Daoy (cell line): Measurements from ENCODE around the gene PCBP3. TPM values are rescaled to one million over a fixed set of nuclear protein-coding genes. Genes with fewer than 3 reads are reported as not detected.

Source experiments
- DNase-seq: peaks from one replicate; pipeline ENCODE4 v3.0.0-alpha.2; 2015; ENCODE audit warnings: low read depth
- total RNA-seq: library from RNA; depleted of rRNA; stranded (reverse); fragments of >200 nt; shearing (Covaris generic); gene quantifications from 2 replicates; pipeline ENCODE4 v1.2.3, GENCODE V29; 2014

PCBP3 gene
- total RNA-seq, 1 experiment from 2014 or later: 2.1 TPM

DNA sequence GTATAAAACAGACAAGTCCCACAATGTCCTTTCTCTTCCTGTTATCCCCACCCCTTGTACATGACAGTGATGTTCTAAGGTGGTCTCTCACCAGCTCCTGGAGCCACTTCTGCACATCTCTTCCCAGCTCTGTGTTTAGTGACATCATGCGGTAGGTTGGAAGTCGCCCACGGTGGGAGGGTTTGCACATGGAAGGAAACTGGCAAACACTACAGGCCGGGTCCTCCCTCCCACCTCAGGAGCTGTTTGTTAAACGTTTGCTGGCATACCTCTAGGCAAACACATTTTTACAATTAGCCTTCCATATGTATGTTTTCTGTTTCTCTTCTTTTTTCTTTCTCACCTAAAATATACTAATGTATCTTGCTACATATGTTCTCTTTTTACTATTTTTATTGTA, 107.4 kb downstream of the PCBP3 start:
- no peak for DNase-seq

DNA sequence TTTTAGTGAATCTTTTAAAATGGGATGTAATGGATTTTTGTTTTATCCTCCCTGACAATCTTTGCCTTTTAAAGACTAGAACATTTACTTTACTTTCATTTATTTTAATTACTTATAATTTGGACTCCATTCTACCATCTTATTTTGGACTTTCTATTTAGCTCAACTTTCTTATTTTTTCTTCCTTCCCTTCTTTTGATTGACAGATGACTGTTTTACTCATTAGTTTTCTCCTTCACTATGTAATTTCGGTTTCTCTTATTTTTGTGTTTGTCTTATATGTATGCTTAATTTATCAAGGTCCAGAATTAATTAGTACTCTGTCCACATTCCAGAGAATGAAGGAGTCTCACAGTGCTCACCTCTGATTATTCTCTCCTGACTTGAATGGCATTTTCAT, 109.9 kb downstream of the PCBP3 start:
- DNase-seq: no peak

DNA sequence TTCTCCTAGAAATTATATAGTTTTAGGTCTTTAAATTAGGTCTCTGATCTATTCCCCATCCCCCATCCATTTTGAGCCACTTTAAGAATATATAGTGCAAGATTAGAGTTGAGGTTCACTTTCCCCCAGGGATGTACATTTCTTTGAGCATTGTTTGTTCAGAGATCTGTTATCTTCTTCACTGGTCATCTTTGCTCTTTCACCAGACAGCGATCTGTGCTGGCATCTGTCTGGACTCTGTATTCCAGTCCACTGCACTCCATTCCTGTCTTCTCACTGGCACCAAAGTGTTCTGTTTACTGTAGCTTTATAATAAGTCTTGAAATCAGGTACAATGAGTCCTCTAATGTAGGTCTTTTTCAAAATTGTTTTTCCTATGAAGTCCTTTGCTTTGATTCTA, 112.5 kb downstream of the PCBP3 start:
- no peak for DNase-seq

DNA sequence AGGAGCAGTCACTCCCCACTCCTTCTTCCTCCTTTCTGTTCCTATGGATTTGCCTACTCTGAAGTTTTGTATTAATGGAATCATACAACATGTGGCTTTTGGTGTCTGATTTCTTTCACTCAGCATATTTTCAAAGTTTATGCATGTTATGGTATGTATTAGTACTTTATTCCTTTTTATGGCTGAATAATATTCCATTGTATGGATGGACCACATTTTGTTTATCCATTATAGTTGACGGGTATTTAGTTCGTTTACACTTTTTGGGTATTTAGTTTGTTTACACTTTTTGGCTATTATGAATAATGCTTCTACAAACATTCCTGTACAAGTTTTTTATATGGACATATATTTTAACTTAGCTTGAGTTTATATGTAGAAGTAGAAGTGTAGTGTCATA, 113.1 kb downstream of the PCBP3 start:
- no peak for DNase-seq

DNA sequence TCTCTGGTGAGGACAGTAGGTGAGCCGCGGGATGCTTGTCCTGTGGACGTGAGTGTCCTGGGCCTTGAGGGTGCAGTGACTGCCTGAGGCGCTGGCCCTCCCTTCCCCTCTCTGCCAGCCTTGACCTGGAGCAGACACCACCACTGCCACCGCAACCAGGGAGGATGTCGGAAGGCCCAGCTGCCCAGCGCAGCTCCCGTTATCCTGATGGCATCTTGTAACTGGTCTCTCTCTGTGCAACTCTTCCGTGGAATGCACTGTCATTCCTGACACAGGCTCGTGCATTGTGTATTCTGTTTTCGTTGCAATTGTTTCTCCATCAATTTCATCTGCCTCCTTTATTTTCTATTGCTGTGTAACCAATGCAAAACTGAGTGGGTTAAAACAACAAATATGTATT, 118.2 kb downstream of the PCBP3 start:
- no peak for DNase-seq

DNA sequence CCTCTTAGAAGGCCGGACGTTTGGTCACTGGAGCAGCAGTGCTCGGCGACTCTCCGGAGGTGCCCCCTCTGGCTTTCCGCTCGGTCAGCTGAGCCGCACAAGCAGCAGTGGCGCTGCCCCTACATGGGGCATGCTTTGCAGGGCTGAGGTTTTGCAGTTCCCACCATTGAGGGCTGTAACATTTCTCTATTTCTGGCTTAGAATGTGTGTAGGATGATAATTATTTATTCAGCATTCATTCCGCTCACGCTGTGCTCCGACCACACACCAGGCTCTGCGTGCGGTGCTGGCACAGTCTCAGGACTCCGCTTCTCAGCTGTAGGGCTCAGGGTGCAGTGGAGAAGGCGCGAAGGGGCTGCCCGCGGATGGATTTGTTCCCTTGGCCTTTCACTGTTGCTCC, 119.5 kb downstream of the PCBP3 start:
- DNase-seq: no peak

DNA sequence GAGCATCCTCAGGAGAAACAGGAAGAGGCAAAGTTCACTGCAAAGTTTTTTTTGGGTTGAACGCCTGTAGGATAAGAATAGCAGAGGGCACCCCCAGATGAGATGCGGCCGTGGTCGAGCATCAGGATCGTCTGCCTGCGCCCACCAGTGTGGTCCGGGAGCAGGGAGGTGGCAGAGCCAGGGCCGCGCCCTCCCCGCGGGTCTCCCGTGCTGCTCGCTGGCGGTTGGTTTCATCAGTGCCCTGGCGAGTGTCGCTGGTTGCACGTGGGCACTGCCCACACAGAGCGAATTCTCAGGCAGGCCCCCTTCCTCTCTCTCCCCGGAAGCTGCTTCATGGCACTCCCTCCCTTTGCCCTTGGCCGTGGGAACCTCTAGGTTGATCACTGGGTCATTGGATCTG, 120.0 kb downstream of the PCBP3 start:
- DNase-seq: no peak

DNA sequence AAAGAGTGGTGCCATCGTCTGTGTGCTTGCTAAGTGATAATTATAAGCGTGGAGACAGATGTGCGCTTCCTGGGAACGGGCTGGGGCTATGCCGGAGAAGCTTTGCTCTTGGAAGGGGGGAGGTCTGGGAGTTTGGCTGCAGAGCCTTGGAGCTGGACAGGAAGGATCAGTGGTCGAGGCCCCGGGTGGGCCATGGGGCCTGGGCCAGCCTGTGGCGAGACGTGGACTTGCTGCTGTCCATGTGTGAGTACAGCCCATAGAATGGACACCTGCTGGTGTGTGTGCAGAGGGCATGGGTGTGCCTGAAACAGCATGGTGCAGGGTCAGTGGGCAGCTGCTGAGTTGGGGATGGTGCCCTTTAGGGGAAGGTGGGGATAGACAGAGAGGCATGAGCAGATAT, 121.3 kb downstream of the PCBP3 start:
- DNase-seq: no peak

DNA sequence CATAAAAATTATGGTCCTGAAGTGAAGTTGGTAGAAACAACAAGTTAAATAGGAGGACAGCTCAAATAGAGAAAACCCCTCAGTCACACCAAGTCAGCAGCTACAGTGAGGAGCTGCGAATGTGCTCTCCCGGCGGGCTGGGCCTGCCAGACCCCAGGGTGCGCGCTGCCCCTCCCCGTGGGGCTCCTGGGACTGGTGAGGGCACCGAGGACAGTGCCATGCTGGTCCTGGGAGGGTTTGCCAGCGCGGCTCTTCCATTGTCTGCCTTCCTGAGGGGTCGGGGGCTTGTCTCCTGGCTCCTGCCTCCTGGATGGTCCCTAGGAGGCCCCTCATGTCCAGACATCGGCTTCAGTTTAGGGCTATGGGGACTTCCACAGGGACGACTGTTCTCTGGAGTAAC, 121.8 kb downstream of the PCBP3 start:
- DNase-seq: no peak

DNA sequence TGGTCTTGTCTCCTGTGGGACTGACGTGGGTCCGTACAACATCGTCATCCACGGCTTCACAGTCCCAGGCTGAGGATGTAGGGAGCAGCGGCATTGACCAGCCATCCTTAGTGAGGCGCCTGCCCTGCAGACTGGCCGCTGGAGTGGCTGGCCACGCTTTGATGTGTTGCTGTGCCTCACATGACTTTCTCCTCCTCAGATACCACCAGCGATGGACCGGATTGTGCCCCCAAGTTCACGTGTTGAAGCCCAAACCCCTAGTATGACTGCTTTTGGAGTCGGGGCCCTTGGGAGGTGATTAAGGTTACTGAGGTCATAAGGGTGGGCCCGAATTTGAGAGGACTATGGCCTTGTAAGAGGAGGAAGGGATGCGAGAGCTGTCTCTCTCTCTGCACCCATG, 122.5 kb downstream of the PCBP3 start:
- no peak for DNase-seq

DNA sequence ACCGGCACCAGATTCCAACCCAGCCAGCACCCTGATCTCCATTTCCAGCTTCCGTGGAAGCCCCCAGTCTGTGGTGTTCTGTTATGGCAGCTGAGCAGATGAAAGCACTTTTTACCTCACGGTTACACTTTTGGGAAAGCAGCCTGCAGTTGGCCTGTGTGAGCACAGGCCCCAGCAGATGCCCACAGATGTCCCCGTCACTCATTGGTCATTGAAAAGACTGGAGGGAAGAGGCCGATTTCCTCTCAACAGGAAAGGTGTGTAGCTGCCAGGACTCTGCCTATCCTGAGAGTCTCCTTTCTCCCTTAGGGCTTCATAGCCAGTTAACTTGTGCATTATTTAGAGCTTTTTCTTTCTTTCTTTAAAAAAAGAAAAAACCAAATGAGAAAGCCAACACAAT, 123.0 kb downstream of the PCBP3 start:
- no peak for DNase-seq

DNA sequence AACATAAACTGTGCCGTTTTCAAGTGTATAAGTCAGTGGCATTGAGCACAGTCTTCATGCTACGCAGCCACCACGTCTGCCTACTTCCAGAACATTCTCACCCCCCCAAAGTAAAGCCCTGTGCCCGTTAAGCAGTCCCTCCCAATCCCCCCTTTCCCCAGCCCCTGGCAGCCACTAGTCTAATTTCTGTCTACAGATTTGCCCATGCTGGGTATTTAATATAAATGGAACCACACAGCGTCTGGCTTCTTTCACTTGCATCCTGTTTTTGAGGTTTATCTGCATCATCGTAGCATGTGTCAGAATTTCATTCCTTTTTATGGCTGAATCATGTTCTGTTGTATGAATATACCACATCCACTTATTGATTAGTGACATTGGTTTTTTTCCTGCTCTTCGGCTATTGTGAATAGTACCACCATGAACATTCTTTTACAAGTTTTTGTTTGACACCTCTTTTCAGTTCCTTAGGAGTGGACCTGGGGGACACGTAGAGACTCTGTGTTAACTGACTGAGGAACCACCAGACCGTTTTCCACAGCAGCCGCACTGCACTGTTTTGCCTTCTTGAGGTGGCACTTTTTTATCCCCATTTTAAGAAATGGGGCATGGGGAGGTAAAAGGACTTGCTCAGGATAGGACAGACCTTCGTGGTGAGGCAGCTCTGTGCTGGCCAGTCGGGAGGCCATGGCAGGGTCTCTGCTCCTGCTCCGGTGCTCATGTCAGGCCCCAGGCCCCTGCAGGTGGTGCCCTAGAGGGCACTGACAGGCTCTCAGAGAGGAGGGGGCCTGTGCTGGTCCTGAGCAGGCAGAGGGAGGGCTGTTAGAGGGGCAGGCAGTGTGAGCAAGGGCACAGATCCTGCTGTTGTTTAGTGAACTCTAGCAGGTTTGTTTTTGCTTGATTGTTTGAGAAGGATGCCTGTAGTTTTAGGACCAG, 123.8 kb downstream of the PCBP3 start:
- no peak for DNase-seq

DNA sequence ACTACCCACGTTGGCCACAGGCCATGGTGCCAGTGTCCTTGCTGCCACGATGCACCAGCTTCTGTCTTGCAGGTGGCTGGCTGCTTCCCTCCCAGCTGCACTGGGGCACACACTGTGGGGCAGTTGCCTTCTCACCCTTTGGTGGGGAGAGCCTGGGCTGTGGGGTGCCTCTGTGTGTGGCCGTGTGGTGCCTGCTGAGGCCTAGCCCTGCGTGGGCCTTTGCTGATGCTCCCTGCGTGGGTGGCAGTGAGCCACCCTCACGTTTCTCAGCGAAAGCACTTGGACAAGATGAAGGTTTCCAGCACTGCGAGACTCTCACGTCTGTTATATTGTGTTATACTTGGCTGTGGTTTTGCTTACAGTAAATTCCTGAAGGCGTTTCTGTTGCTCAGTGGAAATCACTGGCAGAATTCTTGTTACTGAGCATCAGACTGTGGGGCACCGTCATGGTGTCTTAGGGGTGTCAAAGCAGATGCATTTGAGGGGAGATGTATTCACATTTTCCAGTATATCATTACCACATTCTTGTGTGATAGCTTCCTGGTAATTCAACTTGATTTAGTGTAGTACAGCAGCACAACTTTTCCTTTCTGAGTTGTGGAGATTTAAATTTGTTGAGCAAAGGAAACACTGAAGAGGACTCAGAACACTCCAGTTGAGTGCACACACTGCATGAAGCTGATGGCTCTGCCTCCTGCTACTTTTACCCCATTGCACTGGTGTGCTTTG, 124.7 kb downstream of the PCBP3 start:
- no peak for DNase-seq

DNA sequence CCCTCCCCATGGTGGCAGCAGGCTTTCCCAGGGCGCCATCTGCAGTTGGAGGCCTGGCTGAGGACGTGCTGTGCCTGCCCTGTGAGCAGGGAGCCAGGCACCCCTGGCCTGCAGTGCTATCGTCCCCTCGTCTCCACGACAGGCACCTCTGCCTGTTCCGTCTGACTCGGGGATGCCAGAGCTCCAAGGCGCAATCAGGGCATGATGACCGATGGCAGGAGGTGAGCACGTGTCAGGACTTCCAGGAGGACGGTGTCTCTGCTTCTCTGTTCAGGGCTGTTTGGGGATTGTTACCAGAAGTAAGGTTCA, 125.2 kb downstream of the PCBP3 start:
- peak; percentile 47 for DNase-seq

DNA sequence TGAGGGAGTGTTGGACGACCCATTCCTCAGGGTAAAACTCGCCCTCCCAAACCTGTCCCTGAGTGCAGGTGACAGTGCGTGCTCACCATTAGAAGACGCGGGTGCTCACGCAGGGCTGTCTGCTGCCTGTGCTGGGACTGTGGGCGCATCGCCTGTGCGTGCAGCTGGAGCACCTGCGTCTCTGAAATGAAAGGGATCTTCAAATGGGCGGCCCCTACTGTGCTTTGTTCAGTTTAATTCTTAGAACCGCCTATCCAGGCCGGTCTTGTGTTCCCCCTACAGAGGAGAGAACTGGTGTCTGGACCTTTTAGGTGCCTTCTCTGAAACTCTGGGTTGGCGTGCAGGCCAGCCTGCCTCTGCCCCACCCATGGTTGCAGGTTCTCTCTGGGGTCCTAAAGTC, 125.8 kb downstream of the PCBP3 start:
- DNase-seq: no peak

DNA sequence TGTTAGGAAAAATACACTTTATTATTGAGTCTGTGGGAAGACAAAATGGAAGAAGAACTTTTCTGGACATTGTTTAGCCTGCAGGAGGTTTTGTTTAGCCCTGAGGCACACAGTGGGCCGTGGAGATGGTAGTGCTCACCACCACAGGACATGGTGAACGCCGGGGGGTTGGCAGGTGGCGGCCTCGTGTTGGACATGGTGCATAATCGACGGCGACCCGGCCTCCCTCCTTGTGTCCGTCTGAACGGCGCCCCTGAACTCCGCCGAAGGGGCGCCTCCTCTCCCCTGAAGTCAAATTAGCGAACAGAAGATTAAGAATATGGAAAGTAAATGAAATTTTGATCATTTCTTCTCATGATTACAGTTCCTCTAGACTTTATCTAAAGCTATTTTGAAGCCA, 126.4 kb downstream of the PCBP3 start:
- no peak for DNase-seq

DNA sequence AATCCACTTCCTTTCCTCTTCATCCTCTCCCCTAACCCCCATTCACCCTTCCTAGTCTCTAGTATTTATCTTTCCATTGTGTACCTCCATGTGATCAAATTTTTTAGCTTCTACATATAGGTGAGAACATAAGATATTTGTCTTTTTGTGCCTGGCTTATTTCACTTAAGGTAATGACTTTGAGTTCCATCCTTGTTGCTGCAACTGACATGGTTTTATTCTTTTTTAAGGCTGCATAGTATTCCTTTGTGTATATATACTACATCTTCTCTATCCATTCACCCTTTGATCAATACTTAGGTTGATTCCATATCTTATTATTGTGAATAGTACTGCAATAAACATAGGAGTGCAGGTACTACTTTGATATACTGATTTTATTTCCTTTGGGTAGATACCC, 128.7 kb downstream of the PCBP3 start:
- DNase-seq: no peak

DNA sequence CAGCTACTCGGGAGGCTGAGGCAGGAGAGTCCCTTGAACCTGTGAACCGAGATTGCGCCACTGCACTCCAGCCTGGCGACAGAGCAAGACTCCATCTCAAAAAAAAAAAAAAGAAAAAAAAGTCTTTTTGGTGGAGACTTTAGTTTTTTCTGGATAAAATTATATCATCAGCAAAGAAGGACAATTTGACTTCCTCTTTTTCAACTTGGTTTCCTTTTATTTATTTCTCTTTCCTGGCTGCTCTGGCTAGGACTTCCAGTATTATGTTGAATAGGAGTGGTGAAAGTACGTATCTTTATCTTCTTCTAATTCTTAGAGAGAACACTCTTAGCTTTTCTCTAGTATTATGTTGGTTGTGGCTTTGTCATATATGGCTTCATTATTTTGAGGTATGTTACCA, 130.8 kb downstream of the PCBP3 start:
- no peak for DNase-seq

DNA sequence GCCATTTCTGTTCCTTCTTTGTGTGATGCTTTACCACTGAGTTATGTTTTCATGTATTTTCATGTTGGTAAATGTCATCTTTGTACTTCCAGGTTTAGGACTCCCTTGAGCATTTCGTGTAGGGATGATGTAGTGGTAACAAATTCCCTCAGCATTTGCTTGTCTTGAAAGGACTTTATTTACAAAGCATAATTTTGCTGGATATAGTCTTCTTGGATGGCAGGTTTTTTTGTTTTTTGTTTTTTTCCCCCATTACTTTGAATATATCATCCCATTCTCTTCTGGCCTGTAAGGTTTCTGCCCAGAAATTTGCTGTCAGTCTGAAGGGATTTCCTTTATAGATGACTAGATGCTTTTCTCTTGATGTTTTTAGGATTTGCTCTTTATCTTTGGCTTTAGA, 133.4 kb downstream of the PCBP3 start:
- DNase-seq: no peak

DNA sequence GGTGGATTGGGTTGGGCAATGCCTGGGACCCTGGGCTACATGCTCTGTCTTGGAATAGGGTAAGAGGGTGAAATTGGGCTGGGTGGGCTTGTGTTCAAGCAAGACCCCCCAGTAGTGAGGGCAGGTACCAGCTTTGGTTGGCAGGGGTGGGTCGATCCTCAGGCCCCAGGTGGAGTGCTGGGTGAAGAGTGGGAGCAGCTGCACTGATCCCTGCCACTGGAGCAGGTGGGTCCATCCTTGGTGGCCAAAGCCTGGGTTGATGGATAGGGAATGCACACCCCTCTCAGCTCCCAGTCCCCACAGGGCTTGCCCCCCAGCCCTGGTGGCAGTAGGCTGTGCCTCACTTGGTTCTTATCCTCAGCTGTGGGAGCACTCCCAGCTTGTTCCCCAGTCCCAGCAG, 135.2 kb downstream of the PCBP3 start:
- no peak for DNase-seq

DNA sequence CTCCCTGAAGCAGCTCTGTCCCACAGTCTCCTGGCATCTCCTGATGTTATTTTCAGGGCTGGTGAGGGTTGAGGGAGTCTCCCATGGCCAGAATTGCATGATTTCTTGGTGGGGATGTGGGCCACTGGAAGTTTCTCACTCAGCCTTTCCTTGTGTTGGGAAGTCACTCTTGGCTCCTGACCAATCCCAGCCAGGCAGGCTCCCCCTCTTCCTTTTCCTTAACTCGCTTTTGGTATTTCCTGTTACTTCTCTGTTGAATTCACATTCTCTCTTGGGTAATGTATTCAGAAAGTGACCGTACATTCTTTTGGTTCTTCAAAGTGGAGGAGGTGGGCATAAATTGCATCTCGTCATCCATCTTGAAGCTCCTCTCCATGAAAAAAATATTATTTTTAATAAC, 135.7 kb downstream of the PCBP3 start:
- no peak for DNase-seq

DNA sequence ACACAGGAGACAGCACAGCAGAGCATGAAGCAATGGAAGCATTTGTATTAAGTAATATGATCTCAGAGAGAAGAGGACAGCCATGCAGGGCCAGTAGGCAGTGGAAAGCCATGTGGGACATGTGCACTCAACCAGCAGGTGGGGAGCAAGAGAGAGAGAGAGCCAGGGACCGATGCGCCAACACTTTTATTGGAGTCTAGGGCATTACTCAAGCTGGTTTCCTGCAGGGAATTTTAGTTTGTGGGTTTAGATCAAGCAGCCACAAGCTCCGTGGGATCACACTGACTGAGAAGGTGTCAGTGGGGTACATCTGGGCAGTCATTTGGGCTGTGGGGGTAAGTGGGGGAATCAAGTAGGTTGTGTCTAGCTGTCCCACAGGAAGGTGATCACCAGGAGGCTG, 137.1 kb downstream of the PCBP3 start:
- no peak for DNase-seq

DNA sequence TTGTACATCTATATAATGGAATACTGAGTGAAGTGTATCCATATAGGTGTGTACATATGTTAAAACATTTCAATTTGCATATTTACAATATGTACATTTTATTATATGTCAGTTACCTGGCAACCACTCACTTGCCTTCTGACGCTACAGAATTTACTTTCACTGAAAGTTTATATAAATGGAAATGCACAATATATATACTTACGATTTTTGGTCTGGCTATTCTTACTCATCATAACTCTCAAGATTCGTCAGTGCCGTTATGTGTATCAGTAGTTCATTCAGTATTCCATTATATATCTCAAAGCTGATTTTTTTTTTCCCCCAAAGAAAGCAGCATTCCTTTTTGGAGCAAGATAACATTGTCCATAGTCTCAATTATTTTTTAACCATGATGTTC, 138.2 kb downstream of the PCBP3 start:
- DNase-seq: no peak

DNA sequence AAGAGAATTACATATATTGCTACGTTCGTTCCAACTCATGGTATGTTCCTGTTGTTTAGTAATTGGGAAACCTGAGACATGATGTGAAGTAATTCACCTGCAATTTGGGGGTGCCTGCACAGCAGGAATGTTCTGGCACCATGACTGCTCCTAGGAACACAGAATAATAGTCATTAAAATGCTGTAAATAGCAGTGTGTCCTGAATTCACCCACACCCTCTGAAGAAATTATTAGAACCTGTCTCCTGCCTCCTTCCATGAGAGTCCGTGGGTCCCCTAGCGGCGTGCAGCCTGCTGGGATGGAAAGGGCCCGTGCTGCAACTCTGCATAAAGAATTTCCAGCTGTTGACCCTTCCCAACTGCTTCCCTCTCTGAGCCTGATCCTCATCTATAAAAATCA, 143.1 kb downstream of the PCBP3 start:
- DNase-seq: no peak
